ENCODE results near the gene FCGR2B. TPM values are rescaled to one million over a fixed set of nuclear protein-coding genes. Genes with fewer than 3 reads are reported as not detected.

The FCGR2B gene
- not detected in 2 replicates for total RNA-seq

GRCh38 chr1:161662684-161663339, at the start of gene FCGR2B:
Gene FCGR2B, plus strand, starts transcription at chr1:161663143. Its CDS starts 99 bp downstream, at chr1:161663242.

GRCh38 chr1:161631076-161631475, 31.9 kb upstream of the FCGR2B start, which contains the start of gene FCGR3B:
Gene FCGR3B, minus strand, starts transcription at chr1:161631176. Its CDS starts 82 bp downstream, at chr1:161631094.

GRCh38 chr1:161706482-161707347, 43.8 kb downstream of the FCGR2B start, which contains the start of gene FCRLA:
Gene FCRLA, plus strand, starts transcription at chr1:161707229. Its CDS starts 36 bp downstream, at chr1:161707265.

GRCh38 chr1:161720956-161721737, 58.2 kb downstream of the FCGR2B start, which contains the start of gene FCRLB:
Gene FCRLB, plus strand, starts transcription at chr1:161721544. Its CDS starts 1,129 bp downstream, at chr1:161722673.

Other genes with a start within 250 kb of the FCGR2B start
- gene FCGR2A, start 157.7 kb upstream of the FCGR2B start, total RNA-seq = 0.37 and 0.77 TPM in 2 replicates
- 1.9 and 4.6 TPM in 2 replicates for gene HSPA6, start 138.6 kb upstream of the FCGR2B start, total RNA-seq
- not detected in 2 replicates for gene FCGR3A, start 113.3 kb upstream of the FCGR2B start, total RNA-seq
- gene FCGR3B, start 32.0 kb upstream of the FCGR2B start, total RNA-seq = not detected in 2 replicates
- gene FCRLA, start 44.1 kb downstream of the FCGR2B start, total RNA-seq = 0.62 and 3.5 TPM in 2 replicates
- 9.0 and 16.6 TPM in 2 replicates for gene FCRLB, start 58.4 kb downstream of the FCGR2B start, total RNA-seq
- 36.0 and 46.4 TPM in 2 replicates for gene DUSP12, start 86.6 kb downstream of the FCGR2B start, total RNA-seq
- 23.9 and 27.4 TPM in 2 replicates for gene ATF6, start 103.2 kb downstream of the FCGR2B start, total RNA-seq

Data from uterine smooth muscle cell (primary cell).